ENCODE results near the gene OTOF.

OTOF gene

DNA sequence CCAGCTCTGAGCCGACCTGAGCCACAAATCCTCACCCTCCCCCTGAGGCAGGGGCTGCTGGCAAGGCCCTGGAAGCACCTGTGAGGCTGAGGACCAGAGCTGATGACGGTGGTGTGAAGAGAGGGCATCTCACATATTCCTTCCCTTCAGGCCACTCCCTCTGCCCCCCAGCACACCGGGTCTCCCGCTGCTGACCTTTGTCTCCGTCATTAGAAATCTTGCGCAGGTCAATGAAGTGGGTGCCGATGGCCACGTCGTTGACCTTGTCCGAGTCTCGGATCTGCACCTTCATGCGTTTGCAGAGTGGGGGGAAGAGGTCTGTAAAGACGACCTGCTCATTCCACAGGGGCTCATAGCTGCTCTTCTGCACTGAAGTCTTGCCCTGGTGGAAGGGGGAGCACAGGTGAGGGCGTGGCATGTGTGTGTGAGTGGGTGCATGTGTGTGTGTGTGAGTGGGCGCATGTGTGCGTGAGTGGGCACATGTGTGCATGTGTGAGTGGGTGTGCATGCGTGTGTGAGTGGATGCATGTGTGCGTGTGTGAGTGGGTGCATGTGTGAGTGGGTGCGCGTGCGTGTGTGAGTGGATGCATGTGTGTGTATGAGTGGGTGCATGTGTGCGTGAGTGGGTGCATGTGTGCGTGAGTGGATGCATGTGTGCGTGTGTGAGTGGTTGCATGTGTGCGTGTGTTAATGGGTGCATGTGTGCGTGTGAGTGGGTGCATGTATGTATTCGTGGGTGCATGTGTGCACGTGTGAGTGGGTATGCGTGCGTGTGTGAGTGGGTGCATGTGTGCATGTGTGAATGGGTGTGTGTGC is 4.5 kb upstream of the OTOF start:
- TF ChIP-seq, protein P1, sequence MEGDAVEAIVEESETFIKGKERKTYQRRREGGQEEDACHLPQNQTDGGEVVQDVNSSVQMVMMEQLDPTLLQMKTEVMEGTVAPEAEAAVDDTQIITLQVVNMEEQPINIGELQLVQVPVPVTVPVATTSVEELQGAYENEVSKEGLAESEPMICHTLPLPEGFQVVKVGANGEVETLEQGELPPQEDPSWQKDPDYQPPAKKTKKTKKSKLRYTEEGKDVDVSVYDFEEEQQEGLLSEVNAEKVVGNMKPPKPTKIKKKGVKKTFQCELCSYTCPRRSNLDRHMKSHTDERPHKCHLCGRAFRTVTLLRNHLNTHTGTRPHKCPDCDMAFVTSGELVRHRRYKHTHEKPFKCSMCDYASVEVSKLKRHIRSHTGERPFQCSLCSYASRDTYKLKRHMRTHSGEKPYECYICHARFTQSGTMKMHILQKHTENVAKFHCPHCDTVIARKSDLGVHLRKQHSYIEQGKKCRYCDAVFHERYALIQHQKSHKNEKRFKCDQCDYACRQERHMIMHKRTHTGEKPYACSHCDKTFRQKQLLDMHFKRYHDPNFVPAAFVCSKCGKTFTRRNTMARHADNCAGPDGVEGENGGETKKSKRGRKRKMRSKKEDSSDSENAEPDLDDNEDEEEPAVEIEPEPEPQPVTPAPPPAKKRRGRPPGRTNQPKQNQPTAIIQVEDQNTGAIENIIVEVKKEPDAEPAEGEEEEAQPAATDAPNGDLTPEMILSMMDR (conservative IDR thresholded peaks at IDR 0.05; ENCODE audit: low read depth, low read length): no peak

DNA sequence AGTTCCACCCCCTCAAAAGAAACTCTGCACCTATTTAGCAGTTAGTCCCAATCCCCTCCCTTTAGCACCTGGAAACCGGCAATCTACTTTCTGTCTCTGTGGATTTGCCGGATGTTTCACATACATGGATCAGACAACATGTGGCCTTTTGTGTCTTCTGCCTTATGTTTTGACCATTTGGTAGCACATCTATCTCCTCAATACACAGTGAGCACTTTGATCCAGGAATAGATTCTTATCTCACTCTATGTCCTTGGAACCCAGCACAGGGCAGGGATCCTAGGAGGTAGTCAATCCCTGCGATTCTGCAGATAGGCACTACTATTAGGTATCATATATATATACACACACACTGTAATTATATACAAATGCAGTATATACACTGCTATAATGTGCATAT is 3.8 kb upstream of the OTOF start:
- no peak overlapping the region for H3K4me3 ChIP-seq (ENCODE audit: low read length)
- TF ChIP-seq, protein P1 (conservative IDR thresholded peaks at IDR 0.05; ENCODE audit: low read depth, low read length): no peak
- no peak for DNase-seq (ENCODE audit: low read depth)

More for the DNA sequence above, 4.5 kb upstream of the OTOF start:
- DNase-seq (ENCODE audit: low read depth): no peak
- H3K4me3 ChIP-seq (ENCODE audit: low read length): no peak overlapping the region

DNA sequence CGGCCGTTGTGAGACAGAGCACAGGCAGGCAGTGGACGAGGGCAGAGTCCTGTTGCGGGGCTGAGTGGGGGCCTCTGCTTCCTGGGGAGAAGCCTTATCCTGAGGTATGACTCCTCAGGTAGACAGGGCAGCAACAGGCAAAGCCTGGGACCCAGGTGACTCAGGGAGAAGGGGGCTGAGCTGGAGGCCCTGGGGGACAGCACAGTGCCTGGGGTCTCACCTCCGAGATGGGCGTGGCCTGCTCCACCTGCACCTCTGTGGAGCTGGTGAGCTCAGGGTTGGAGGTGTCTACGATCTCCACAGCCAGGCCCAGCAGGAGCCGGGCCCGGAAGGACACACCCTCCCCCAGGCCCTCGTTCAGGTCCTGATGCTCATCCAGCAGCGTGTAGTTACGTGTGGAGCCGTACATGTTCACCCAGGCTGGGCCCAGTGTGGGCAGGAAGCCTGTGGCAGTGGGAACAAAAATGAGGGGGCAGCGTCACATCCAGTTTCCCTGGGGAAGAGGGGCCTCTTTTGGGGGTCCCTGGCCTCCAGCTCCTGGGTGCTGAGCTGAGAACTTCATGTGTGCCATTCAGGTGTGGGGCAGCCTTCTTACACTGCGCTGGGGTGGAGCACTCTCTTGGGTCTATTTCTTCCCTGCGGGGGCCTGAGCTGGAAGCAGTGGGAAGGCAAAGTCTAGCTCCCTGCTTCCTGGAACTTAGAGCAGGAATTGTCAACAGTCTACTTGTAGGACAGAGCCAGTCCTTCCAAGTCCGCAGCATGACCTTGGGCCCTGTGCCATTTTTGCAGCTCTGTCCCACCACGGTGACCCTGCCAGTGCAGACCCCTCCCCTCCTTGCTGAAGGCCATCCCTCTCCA is 2.9 kb upstream of the OTOF start:
- TF ChIP-seq, protein P1 (conservative IDR thresholded peaks at IDR 0.05; ENCODE audit: low read depth, low read length): no peak
- H3K4me3 ChIP-seq (ENCODE audit: low read length): no peak overlapping the region
- no peak for DNase-seq (ENCODE audit: low read depth)

DNA sequence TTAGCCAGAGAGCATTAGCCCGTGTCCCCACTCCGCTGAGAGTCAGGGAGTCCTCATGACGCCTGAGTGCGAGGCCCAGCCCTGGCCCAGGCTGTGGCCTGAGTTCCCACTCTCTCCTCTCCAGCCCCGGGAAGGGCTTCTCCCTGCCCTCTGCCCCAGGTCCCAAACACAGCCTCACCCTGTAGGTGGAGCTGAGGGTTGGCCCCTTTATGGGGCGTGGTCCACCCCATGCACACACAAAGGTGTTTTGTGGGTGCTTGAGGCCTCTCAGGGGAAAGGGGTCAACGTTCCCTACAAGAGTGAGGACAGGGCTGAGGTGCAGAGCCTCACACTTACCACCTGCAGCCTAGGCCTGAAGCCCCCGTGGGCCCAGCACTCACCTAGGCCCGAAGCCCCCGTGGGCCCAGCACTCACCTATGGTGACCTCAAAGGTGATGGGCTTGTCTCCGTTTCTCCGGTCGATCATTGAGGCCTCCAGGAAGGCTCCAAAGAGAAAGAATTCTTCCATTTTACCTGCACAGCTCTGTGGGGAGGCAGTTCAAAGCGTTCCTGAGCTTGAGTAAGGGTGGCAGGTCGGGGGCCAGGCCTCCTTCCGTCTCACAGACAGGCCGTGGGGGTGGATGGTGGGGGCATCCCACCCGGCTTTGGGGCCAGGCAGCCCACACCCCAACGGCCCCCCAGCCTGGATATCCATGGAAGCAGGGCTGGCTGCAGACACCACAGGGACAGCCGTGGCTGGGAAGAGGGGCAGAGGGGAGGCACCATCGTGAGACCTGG is 2.1 kb upstream of the OTOF start:
- no peak for DNase-seq (ENCODE audit: low read depth)
- H3K4me3 ChIP-seq (ENCODE audit: low read length): no peak overlapping the region
- TF ChIP-seq, protein P1 (conservative IDR thresholded peaks at IDR 0.05; ENCODE audit: low read depth, low read length): no peak

DNA sequence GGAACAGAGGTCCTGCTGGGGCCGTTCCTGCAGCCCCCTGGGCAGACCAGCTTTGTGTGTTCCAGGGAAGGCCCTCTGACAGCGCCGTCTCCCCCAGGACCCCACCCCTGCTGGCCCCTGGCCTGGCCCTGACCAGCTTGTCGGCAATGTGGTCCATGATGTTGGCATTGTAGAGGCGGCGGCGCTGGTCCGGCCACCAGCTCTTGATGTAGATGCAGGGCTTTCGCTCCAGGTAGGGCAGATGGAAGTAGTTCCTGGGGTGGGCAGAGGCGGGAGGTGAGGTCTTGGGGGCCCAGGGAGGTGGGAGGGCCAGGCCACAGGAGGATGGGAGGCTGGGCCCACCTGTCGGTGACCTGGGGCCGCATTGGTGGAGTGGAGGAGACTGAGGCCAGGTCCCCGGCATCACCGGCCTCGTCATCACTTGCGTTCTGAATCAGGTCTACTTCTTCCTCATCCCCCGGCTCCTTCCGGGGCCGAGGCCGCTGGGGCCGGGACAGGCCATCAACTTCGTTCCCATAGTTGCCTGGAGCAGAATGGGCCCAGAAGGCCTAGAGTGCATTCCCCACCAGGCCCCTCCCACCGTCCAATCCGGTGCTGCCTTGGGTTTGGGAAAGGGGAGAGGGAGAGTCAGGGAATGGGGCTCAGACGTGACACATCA is 1.3 kb upstream of the OTOF start:
- no peak for DNase-seq (ENCODE audit: low read depth)
- H3K4me3 ChIP-seq (ENCODE audit: low read length): no peak overlapping the region
- TF ChIP-seq, protein P1 (conservative IDR thresholded peaks at IDR 0.05; ENCODE audit: low read depth, low read length): no peak

DNA sequence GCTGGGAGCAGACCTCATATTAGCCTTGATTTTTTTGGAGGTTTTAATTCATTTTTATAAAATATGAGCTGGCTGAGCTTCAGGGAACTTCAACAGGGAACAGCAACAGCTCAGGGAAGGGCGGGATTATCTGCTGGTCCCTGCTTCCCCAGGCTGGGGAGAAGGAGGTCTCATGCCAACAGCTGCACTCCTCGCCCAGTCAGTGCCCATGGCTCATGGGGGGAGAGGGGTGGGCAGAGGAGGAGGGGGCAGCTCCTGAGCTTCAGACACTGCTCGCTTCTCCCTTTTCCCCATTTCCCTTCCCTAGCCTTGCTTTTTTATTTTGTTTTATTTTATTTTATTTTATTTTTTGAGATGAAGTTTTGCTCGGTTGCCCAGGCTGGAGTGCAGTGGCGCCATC is 442 bp upstream of the OTOF start:
- no peak overlapping the region for H3K4me3 ChIP-seq (ENCODE audit: low read length)
- DNase-seq (ENCODE audit: low read depth): no peak
- TF ChIP-seq, protein P1 (conservative IDR thresholded peaks at IDR 0.05; ENCODE audit: low read depth, low read length): no peak

Data from retinal pigment epithelial cell (primary cell).